ENCODE data around the gene MGARP.
A peak's percentile ranks its signal among the peaks of the same experiment; 100 is the strongest.

MGARP gene

GRCh38 chr4:139242511-139243051, 37.4 kb downstream of the MGARP start:
- no peak for DNase-seq

GRCh38 chr4:139241784-139242151, 38.3 kb downstream of the MGARP start:
- no peak for DNase-seq

GRCh38 chr4:139241086-139241783, 38.8 kb downstream of the MGARP start:
- DNase-seq, result no peak

GRCh38 chr4:139239127-139239772, 40.8 kb downstream of the MGARP start:
- DNase-seq, result no peak

- DNase-seq, result no peak
These were observed 45.8 kb downstream of the MGARP start for GRCh38 chr4:139234253-139234652.

GRCh38 chr4:139229534-139230039, 50.4 kb downstream of the MGARP start:
- DNase-seq, result peak; percentile 54

GRCh38 chr4:139227729-139228404, 52.2 kb downstream of the MGARP start:
- DNase-seq, result no peak

- DNase-seq, result no peak
These were observed 56.2 kb downstream of the MGARP start for GRCh38 chr4:139223682-139224317.

- DNase-seq, result no peak
These were observed 57.8 kb downstream of the MGARP start for GRCh38 chr4:139222215-139222614.

- no peak for DNase-seq
These were observed 58.3 kb downstream of the MGARP start for GRCh38 chr4:139221687-139222086.

- no peak for DNase-seq
These were observed 60.5 kb downstream of the MGARP start for GRCh38 chr4:139219450-139220055.
